ENCODE data around the gene DAND5.

Gene DAND5

GRCh38 chr19:13002166-13002898 is 33.0 kb downstream of the DAND5 start:
- no peak overlapping the region for H3K4me3 ChIP-seq (ENCODE audit: low read depth, low read length)
- DNase-seq (ENCODE audit: low read depth), result no peak
- TF ChIP-seq MYC (IDR thresholded peaks at IDR 0.05; ENCODE audit: low read depth, low read length) (no peak), POLR2A (IDR thresholded peaks at IDR 0.05; ENCODE audit: extremely low read depth, insufficient read length) (no peak)
- TF ChIP-seq, protein P1, sequence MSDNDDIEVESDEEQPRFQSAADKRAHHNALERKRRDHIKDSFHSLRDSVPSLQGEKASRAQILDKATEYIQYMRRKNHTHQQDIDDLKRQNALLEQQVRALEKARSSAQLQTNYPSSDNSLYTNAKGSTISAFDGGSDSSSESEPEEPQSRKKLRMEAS (IDR thresholded peaks at IDR 0.05; ENCODE audit: low read depth, low read length), result no peak
- TF ChIP-seq, protein P2, sequence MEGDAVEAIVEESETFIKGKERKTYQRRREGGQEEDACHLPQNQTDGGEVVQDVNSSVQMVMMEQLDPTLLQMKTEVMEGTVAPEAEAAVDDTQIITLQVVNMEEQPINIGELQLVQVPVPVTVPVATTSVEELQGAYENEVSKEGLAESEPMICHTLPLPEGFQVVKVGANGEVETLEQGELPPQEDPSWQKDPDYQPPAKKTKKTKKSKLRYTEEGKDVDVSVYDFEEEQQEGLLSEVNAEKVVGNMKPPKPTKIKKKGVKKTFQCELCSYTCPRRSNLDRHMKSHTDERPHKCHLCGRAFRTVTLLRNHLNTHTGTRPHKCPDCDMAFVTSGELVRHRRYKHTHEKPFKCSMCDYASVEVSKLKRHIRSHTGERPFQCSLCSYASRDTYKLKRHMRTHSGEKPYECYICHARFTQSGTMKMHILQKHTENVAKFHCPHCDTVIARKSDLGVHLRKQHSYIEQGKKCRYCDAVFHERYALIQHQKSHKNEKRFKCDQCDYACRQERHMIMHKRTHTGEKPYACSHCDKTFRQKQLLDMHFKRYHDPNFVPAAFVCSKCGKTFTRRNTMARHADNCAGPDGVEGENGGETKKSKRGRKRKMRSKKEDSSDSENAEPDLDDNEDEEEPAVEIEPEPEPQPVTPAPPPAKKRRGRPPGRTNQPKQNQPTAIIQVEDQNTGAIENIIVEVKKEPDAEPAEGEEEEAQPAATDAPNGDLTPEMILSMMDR (IDR thresholded peaks at IDR 0.05; ENCODE audit: low read depth, low read length), result no peak

- TF ChIP-seq, protein P1 (IDR thresholded peaks at IDR 0.05; ENCODE audit: low read depth, low read length), result no peak
- H3K4me3 ChIP-seq (ENCODE audit: low read depth, low read length), result no peak overlapping the region
- DNase-seq (ENCODE audit: low read depth), result no peak
Measured at GRCh38 chr19:13003081-13003480, 33.7 kb downstream of the DAND5 start.

DNA sequence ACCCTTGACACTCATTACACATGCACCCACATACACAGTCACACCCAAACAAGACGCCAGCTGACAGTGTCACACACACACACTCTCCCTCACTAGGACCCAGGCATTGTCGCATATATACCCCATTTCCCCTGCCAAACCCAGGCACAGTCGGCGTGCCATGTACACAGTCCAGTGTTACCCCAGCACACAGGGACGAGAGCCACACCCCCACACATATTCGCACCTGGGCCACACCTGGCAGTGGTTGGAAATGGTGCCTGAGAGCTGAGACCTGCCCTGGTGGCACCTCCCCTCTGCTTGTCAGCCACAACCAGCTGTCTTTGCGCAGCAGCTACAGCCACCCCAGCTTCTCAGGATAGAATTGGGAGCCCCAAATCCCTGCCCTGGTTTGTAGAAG is 34.9 kb downstream of the DAND5 start:
- TF ChIP-seq POLR2A (IDR thresholded peaks at IDR 0.05; ENCODE audit: extremely low read depth, insufficient read length), result no peak
- no peak for TF ChIP-seq MYC (IDR thresholded peaks at IDR 0.05; ENCODE audit: low read depth, low read length)
- TF ChIP-seq, protein P2 (IDR thresholded peaks at IDR 0.05; ENCODE audit: low read depth, low read length), result no peak
- TF ChIP-seq, protein P1 (IDR thresholded peaks at IDR 0.05; ENCODE audit: low read depth, low read length), result no peak
- DNase-seq (ENCODE audit: low read depth), result no peak
- H3K4me3 ChIP-seq (ENCODE audit: low read depth, low read length), result no peak overlapping the region

- TF ChIP-seq POLR2A (IDR thresholded peaks at IDR 0.05; ENCODE audit: extremely low read depth, insufficient read length), result no peak
- TF ChIP-seq, protein P1 (IDR thresholded peaks at IDR 0.05; ENCODE audit: low read depth, low read length), result no peak
- TF ChIP-seq MYC (IDR thresholded peaks at IDR 0.05; ENCODE audit: low read depth, low read length), result no peak
- TF ChIP-seq, protein P2 (IDR thresholded peaks at IDR 0.05; ENCODE audit: low read depth, low read length), result no peak
- H3K4me3 ChIP-seq (ENCODE audit: low read depth, low read length), result no peak overlapping the region
- DNase-seq (ENCODE audit: low read depth), result no peak
Measured at GRCh38 chr19:13005253-13005652, 35.9 kb downstream of the DAND5 start.

DNA sequence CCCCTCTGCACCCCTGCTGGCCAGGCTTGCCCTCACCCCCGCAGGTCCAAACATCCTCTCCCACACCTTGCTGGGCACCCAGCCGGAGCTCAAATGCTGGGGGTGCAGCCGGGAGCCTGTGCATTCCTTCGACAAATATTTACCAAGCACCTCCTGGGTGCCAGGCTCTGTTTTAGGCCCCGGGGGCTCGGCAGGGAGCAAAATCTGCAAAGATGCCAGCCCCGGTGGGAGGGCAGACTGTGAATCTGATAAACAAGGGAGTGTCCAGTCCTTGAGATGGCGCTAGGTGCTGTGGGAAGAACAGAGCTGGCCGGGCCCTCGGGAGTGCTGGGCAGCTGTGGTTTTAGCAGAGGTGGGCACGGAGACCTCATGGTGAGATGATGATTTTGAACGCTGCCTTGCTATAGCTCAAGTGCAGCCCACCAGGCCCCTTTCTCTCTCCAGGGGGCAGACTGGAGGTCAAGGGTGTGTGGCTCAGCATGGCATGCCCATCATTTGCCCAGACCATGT is 36.5 kb downstream of the DAND5 start:
- H3K4me3 ChIP-seq (ENCODE audit: low read depth, low read length), result no peak overlapping the region
- no peak for DNase-seq (ENCODE audit: low read depth)
- TF ChIP-seq, protein P1 (IDR thresholded peaks at IDR 0.05; ENCODE audit: low read depth, low read length), result no peak
- TF ChIP-seq, protein P2 (IDR thresholded peaks at IDR 0.05; ENCODE audit: low read depth, low read length), result no peak
- no peak for TF ChIP-seq POLR2A (IDR thresholded peaks at IDR 0.05; ENCODE audit: extremely low read depth, insufficient read length)

GRCh38 chr19:13006431-13007281 is 37.3 kb downstream of the DAND5 start:
- H3K4me3 ChIP-seq (ENCODE audit: low read depth, low read length), result no peak overlapping the region
- DNase-seq (ENCODE audit: low read depth), result no peak
- TF ChIP-seq, protein P1 (IDR thresholded peaks at IDR 0.05; ENCODE audit: low read depth, low read length), result no peak
- no peak for TF ChIP-seq MYC (IDR thresholded peaks at IDR 0.05; ENCODE audit: low read depth, low read length)
